Sciatic nerve (tissue), 2 donors: ENCODE data around the gene VAV1. TPM values are rescaled to one million over a fixed set of nuclear protein-coding genes. Genes with fewer than 3 reads are reported as not detected.
A peak's percentile ranks its signal among the peaks of the same experiment; 100 is the strongest.
"Not testable (repeated sequence)": the region's sequence is repeated elsewhere in the genome, so short reads cannot be mapped to it uniquely, and the experiment has no call there.

Experiments used
- ATAC-seq: fragments of 200-7000 bp; cut with Tn5 transposase; one replicate; pipeline ENCODE4 v1.9.1; 2020; ENCODE audit warnings: mild to moderate bottlenecking, moderate library complexity
- DNase-seq: peaks from one replicate; pipeline ENCODE4 v3.0.0-alpha.2; 2020; ENCODE audit warnings: low spot score
- intact Hi-C: fragments of 100-400 bp; cut with DNase I; formaldehyde crosslinking; loops from one replicate; pipeline ENCODE4 v1.14.2; 2022
- total RNA-seq: library from RNA; stranded (reverse); fragmentation: NEBNext Ultra II Directional; extraction: Animal tissue kit (Norgen Biotek cat#: 25700); gene quantifications from one replicate; pipeline ENCODE4 v1.2.1, GENCODE V29; 2021
- donor health status: DM: no; HTN: no; CAD: no.
- donor health status: DM: no; HTN: no; CAD: no.

Gene VAV1
- total RNA-seq, 1 donor from 2014 or later: 12.7 TPM

DNA sequence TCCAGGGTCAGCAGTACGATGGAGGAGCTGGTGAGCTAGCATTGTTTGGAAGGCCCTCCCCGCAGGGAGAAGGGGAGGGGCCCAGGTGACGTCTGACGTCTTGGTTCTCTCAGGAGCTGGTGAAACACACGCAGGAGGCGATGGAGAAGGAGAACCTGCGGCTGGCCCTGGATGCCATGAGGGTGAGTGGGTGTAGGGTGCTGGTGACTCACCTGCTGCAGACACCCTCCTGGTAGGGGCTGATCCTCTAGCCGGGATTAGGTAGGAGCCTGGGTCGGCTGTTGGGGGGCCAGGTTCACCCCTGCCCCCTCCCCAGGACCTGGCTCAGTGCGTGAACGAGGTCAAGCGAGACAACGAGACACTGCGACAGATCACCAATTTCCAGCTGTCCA, 55.8 kb downstream of the VAV1 start:
- intact Hi-C loops: no loop called here
- ATAC-seq (no peak), DNase-seq (peak; percentile 33)

- DNase-seq (peak; percentile 49), ATAC-seq (no peak)
- intact Hi-C loops: no loop called here
Measured at GRCh38 chr19:6828698-6829633, 56.5 kb downstream of the VAV1 start.

DNA sequence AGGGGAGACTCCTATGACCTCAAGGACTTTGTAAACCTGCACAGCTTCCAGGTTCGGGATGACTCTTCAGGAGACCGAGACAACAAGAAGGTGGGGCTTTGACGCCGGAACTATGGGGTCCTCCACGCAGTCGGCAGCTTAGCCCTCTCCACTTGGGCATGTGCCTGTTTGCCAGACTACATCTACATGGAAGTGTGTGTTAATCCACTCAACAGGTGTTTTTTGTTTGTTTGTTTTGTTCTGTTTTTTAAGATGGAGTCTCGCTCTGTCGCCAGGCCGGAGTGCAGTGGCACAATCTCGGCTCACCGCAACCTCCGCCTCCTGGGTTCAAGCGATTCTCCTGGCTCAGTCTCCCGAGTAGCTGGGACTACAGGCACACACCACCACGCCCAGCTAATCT, 57.3 kb downstream of the VAV1 start:
- peak; percentile 34 for DNase-seq
- intact Hi-C loops, ATAC-seq: not testable (repeated sequence)

DNA sequence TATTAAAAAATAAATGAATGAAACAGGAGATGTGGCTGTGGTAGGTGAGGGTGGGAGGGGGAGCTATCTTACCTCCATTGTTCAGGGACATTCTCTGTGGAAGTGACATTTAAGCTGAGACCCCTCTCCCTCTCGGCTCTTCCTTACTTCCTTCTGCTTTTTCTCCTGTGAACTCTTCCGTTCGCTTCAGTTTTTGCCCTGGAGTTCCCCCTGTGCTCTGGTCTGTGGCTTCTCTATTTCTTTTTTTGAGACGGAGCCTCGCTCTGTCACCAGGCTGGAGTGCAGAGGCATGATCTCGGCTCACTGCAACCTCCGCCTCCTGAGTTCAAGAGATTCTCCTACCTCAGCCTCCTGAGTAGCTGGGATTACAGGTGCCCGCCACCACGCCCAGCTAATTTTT, 58.6 kb downstream of the VAV1 start:
- peak; percentile 10 for DNase-seq
- ATAC-seq, intact Hi-C loops: not testable (repeated sequence)

GRCh38 chr19:6832412-6832811, 59.9 kb downstream of the VAV1 start:
- intact Hi-C loops: no loop called here
- DNase-seq (no peak), ATAC-seq (no peak)

DNA sequence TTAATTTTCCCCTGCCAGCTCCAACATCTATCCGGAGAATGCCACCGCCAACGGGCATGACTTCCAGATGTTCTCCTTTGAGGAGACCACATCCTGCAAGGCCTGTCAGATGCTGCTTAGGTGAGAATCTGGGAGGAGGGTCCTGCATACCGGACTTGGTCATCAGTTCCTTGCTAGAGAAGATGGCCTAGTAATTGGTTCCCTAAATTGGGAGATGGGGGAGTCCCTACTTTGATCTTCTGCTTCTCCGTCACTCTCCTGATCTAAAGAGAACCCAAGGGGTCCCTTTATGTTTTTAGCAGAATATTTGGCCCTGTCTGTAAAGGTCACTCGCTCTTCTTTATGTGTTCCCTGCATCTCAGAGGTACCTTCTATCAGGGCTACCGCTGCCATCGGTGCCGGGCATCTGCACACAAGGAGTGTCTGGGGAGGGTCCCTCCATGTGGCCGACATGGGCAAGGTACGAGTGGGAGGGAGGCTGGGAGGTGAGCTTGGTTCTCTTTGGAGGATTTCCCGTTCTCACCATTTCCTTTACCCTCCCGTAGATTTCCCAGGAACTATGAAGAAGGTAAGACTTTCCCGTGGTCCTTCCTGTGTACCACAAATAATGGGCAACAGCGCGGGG, 60.8 kb downstream of the VAV1 start:
- DNase-seq (peak; percentile 30), ATAC-seq (no peak)
- intact Hi-C loops: no loop called here

DNA sequence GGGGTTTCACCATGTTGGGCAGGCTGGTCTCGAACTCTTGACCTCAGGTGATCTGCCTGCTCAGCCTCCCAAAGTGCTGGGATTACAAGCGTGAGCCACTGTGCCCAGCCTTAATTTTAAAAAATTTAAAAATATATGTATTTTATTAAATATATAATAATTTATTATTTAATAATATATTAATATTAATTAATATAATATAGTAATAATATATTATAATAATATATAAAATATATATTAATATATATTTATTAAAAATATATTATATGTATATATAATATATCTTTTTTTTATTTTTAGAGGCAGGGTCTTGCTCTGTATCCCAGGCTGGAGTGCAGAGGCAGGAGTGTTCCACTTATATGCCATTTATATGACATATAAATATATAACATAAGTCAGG, 61.9 kb downstream of the VAV1 start:
- peak; percentile 4 for DNase-seq
- no peak for ATAC-seq
- intact Hi-C loops: no loop called here

GRCh38 chr19:6835501-6835900, 63.0 kb downstream of the VAV1 start:
- intact Hi-C loops: no loop called here
- DNase-seq: no peak
- no peak for ATAC-seq

DNA sequence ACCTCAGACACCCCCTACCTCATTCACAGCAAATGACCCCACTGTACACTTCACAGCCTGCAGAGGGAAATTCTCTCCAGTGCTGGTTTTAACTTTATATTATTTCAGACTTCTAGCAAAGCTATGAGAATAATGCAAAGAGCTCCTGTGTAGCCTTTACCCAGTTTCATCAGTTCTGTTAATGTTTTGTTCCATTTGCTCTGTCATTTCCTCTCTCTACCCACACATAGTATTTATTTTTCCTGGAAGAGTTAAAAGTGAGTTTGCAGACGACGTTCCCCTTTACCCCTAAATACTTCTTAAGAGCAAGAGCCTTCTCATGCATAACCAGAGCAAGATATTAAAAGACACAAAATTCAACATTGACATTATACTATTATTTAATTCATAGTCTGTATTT, 65.0 kb downstream of the VAV1 start:
- intact Hi-C loops: no loop called here
- no peak for ATAC-seq
- DNase-seq: no peak

GRCh38 chr19:6838062-6838655, 65.7 kb downstream of the VAV1 start:
- intact Hi-C loops: no loop called here
- DNase-seq: no peak
- no peak for ATAC-seq

DNA sequence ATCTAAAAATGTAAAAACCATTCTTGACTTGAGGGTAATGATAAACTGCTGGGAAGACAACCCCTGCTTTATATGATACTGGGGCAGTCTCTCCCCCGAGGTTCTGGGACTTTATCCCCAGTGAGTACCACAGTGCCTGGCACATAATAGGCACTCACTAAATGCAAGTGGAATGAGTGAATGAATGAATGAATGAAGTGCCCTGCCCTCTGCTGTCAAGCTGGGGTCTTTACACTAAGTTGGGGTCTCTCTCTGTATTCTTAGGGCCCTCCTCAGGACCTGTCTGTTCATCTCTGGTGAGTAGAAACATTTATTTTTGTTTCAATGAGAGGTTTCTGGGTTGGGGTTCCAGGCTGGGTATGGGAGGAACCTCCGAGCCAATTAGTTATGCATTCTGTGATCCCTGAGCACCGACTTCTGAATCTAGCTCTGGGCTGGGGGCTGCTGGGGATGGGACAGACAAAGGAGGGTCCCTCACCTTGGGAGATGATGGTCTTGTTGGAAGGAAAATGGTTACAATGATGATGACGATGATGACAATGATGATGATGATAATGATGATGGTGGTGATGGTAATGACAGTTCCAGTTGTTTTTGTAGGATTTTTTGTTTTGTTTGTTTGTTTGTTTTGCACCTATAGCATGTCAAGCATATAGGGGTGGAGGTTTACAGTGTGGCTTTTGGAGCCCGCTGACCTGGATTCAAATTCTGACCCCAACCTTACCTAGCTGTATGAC, 70.5 kb downstream of the VAV1 start:
- DNase-seq (no peak), ATAC-seq (no peak)
- intact Hi-C loops: no loop called here

DNA sequence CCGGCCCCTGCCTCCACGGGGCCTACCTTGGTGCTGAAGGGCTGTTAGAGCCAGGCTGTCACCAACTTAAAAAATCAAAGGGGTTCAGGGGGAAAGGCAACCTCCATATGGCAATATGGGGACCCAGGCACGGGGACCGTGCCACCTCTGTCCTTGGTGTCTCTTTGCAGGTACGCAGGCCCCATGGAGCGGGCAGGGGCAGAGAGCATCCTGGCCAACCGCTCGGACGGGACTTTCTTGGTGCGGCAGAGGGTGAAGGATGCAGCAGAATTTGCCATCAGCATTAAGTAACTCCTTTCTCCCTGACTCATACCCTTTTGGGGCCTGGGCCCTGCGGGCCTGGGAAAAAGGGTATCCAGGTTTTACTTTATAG, 75.3 kb downstream of the VAV1 start:
- intact Hi-C loops: no loop called here
- ATAC-seq (no peak), DNase-seq (no peak)

- intact Hi-C loops: no loop called here
- ATAC-seq (no peak), DNase-seq (no peak)
Measured at GRCh38 chr19:6848986-6849385, 76.5 kb downstream of the VAV1 start.

GRCh38 chr19:6849876-6850275, 77.4 kb downstream of the VAV1 start:
- intact Hi-C loops: no loop called here
- no peak for DNase-seq
- ATAC-seq: no peak

- DNase-seq (no peak), ATAC-seq (no peak)
- intact Hi-C loops: no loop called here
Measured at GRCh38 chr19:6851359-6851758, 78.9 kb downstream of the VAV1 start.

GRCh38 chr19:6852001-6852400, 79.5 kb downstream of the VAV1 start:
- no peak for DNase-seq
- intact Hi-C loops: no loop called here
- ATAC-seq: no peak

- ATAC-seq (no peak), DNase-seq (no peak)
- intact Hi-C loops: no loop called here
Measured at GRCh38 chr19:6853868-6854267, 81.4 kb downstream of the VAV1 start.

DNA sequence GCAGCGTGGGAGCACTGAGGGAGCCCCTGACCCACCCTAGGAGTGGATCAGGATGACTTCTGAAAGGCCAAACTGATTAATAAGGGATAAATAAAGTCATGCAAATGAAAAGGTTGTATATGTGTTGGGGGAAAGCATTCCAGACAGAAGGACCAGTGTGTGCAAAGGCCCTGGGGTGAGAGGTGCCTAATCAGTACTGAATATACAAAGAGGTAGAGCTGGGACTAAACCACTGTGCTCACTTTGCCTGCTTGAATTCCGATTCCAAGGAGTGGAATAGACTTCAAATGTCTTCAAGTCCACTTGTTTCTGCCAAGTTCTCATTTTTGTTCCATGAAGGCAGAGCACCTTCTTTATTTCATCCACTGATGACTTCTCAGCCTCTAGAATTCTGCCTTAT, 82.2 kb downstream of the VAV1 start:
- no peak for DNase-seq
- no peak for ATAC-seq
- intact Hi-C loops: no loop called here

DNA sequence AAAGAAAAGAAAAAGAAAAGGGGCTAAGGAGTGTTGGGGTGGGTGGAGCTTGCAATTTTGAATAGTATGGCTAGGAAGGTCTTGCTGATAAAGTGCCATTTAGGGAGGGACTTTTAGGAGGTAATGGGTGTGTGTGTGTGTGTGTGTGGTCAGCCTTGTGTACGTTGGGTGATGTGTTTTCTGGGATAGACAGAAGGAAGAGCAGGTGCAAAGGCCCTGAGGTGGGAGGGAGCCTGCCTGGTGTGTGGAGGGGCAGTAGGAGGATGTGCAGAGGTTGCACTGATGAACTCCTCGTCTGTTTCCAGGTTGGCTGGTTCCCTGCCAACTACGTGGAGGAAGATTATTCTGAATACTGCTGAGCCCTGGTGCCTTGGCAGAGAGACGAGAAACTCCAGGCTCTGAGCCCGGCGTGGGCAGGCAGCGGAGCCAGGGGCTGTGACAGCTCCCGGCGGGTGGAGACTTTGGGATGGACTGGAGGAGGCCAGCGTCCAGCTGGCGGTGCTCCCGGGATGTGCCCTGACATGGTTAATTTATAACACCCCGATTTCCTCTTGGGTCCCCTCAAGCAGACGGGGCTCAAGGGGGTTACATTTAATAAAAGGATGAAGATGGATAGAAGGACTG, 84.4 kb downstream of the VAV1 start:
- no peak for DNase-seq
- intact Hi-C loops: no loop called here
- ATAC-seq: no peak
